GDM1 (cell line): Measurements from ENCODE around the gene IL17RD.

Source experiments
- DNase-seq: peaks from one replicate; lab custom pipeline; 2025; lab: John Stamatoyannopoulos, UW

IL17RD gene

GRCh38 chr3:57158813-57159738 is 6.1 kb downstream of the IL17RD start:
- no peak for DNase-seq

- DNase-seq, result no peak
Observed at GRCh38 chr3:57158325-57158724, 6.8 kb downstream of the IL17RD start.

- DNase-seq, result no peak
Observed at GRCh38 chr3:57157545-57157944, 7.6 kb downstream of the IL17RD start.

GRCh38 chr3:57155310-57155643 is 9.9 kb downstream of the IL17RD start:
- DNase-seq, result no peak

- no peak for DNase-seq
Observed at GRCh38 chr3:57154470-57155309, 10.5 kb downstream of the IL17RD start.

- no peak for DNase-seq
Observed at GRCh38 chr3:57152151-57153143, 12.7 kb downstream of the IL17RD start.

GRCh38 chr3:57151749-57152148 is 13.4 kb downstream of the IL17RD start:
- DNase-seq, result no peak

GRCh38 chr3:57151021-57151449 is 14.1 kb downstream of the IL17RD start:
- no peak for DNase-seq

GRCh38 chr3:57150113-57150581 is 15.0 kb downstream of the IL17RD start:
- no peak for DNase-seq

- DNase-seq, result no peak
Observed at GRCh38 chr3:57147071-57147470, 18.1 kb downstream of the IL17RD start.

GRCh38 chr3:57145852-57146251 is 19.3 kb downstream of the IL17RD start:
- no peak for DNase-seq

- no peak for DNase-seq
Observed at GRCh38 chr3:57144952-57145351, 20.2 kb downstream of the IL17RD start.

- DNase-seq, result no peak
Observed at GRCh38 chr3:57143886-57144459, 21.2 kb downstream of the IL17RD start.

GRCh38 chr3:57142411-57142723 is 22.8 kb downstream of the IL17RD start:
- DNase-seq, result no peak

GRCh38 chr3:57141719-57142410 is 23.3 kb downstream of the IL17RD start:
- no peak for DNase-seq

- DNase-seq, result no peak
Observed at GRCh38 chr3:57140894-57141293, 24.3 kb downstream of the IL17RD start.

- no peak for DNase-seq
Observed at GRCh38 chr3:57135964-57136719, 29.0 kb downstream of the IL17RD start.

- no peak for DNase-seq
Observed at GRCh38 chr3:57133157-57133556, 32.0 kb downstream of the IL17RD start.

- no peak for DNase-seq
Observed at GRCh38 chr3:57132674-57133073, 32.5 kb downstream of the IL17RD start.

- DNase-seq, result no peak
Observed at GRCh38 chr3:57131210-57131588, 34.0 kb downstream of the IL17RD start.
